GM12878 (cell line): ENCODE data around the gene KIF2A. TPM values are rescaled to one million over a fixed set of nuclear protein-coding genes. Genes with fewer than 3 reads are reported as not detected.

Experiments used
- ATF7 ChIP-seq: fragments of 450-650 bp; IDR thresholded peaks from 2 replicates; pipeline ENCODE4 v1.6.1; 2016; ENCODE audit warnings: low read depth, mild to moderate bottlenecking
- BMI1 ChIP-seq: fragments of 450-650 bp; IDR thresholded peaks from 2 replicates; pipeline ENCODE4 v1.6.1; 2016; ENCODE audit warnings: mild to moderate bottlenecking, moderate library complexity, borderline replicate concordance
- CHD1 ChIP-seq: IDR thresholded peaks from 2 replicates; pipeline ENCODE4 v1.6.1; 2012; ENCODE audit warnings: low read depth, low read length, improper control_type of control experiment
- EZH2 ChIP-seq: IDR thresholded peaks from 2 replicates; pipeline ENCODE4 v1.6.1; 2012; ENCODE audit warnings: low read depth, mild to moderate bottlenecking, control low read depth, inconsistent platforms, low read length, borderline replicate concordance; ENCODE audit not compliant: control insufficient read depth
- IKZF1 ChIP-seq: fragments of 450-650 bp; conservative IDR thresholded peaks from 2 replicates; pipeline ENCODE4 v1.6.1; 2017; ENCODE audit warnings: antibody characterized with exemption, mild to moderate bottlenecking
- KAT2A ChIP-seq: conservative IDR thresholded peaks from 2 replicates; pipeline ENCODE4 v1.6.1; 2011; ENCODE audit warnings: low read depth, low read length; ENCODE audit not compliant: control insufficient read depth
- LARP7 ChIP-seq: fragments of 450-650 bp; IDR thresholded peaks from 2 replicates; pipeline ENCODE4 v1.6.1; 2017; ENCODE audit warnings: mild to moderate bottlenecking
- MEF2A ChIP-seq: IDR thresholded peaks from 2 replicates; pipeline ENCODE4 v1.6.1; 2011; ENCODE audit warnings: low read depth, mild to moderate bottlenecking, low read length, moderate library complexity; ENCODE audit not compliant: insufficient read depth
- MEF2B ChIP-seq: fragments of 450-650 bp; IDR thresholded peaks from 2 replicates; pipeline ENCODE4 v1.6.1; 2018; ENCODE audit warnings: mild to moderate bottlenecking, moderate library complexity; ENCODE audit not compliant: partially characterized antibody, poor library complexity, severe bottlenecking
- POLR2AphosphoS2 ChIP-seq: IDR thresholded peaks from 2 replicates; pipeline ENCODE4 v1.6.1; 2011; ENCODE audit warnings: low read depth, mild to moderate bottlenecking, low read length, improper control_type of control experiment, moderate library complexity
- POLR2AphosphoS5 ChIP-seq: IDR thresholded peaks from 2 replicates; pipeline ENCODE4 v1.6.1; 2011; ENCODE audit warnings: mild to moderate bottlenecking, low read length, inconsistent platforms
- RBBP5 ChIP-seq: fragments of 200-600 bp; sonication (generic); conservative IDR thresholded peaks from 2 replicates; pipeline ENCODE4 v1.6.1; 2016
- RELA ChIP-seq: fragments of 450-650 bp; IDR thresholded peaks from 2 replicates; pipeline ENCODE4 v1.8.0; 2014; ENCODE audit warnings: borderline replicate concordance; ENCODE audit not compliant: partially characterized antibody
- RUNX3 ChIP-seq: IDR thresholded peaks from 2 replicates; pipeline ENCODE4 v1.6.1; 2012; ENCODE audit warnings: low read length, inconsistent platforms
- SPI1 ChIP-seq: IDR thresholded peaks from 2 replicates; pipeline ENCODE4 v1.6.1; 2011; ENCODE audit warnings: low read depth, mild to moderate bottlenecking, low read length, moderate library complexity, borderline replicate concordance; ENCODE audit not compliant: insufficient read depth
- SUZ12 ChIP-seq: fragments of 200-600 bp; sonication (generic); IDR thresholded peaks from one replicate; pipeline ENCODE4 v1.6.1; 2018; ENCODE audit warnings: antibody characterized with exemption, mild to moderate bottlenecking; ENCODE audit not compliant: unreplicated experiment
- YY1 ChIP-seq: IDR thresholded peaks from 2 replicates; pipeline ENCODE4 v1.6.1; 2011; ENCODE audit warnings: low read depth, mild to moderate bottlenecking, low read length
- ZBED1 ChIP-seq: IDR thresholded peaks from 2 replicates; pipeline ENCODE4 v1.6.1; 2016; ENCODE audit warnings: borderline replicate concordance
- ZNF24 ChIP-seq: fragments of 450-650 bp; IDR thresholded peaks from 2 replicates; pipeline ENCODE4 v1.6.1; 2017; ENCODE audit warnings: antibody characterized with exemption, mild to moderate bottlenecking
- ZNF384 ChIP-seq: IDR thresholded peaks from 2 replicates; pipeline ENCODE4 v1.6.1; 2012; ENCODE audit warnings: low read depth, mild to moderate bottlenecking, low read length, improper control_type of control experiment, borderline replicate concordance
- ZZZ3 ChIP-seq: IDR thresholded peaks from 2 replicates; pipeline ENCODE4 v1.6.1; 2011; ENCODE audit warnings: low read depth; ENCODE audit not compliant: control insufficient read depth, insufficient read length
- polyA plus RNA-seq, 11 experiments: library from polyadenylated mRNA; depleted of rRNA in 4 of 11; unstranded in 6 of 11; stranded (reverse) in 5 of 11; fragments of >200 nt; fragmentation: Nextera tagmentation in 4 of 11; fragmentation: Illumina TruSeq in 1 of 11; extraction: Ambion mirVana in 4 of 11; extraction: Trizol in 1 of 11; gene quantifications; 1 replicate in 1 of 11; 2 replicates in 10 of 11; pipeline versions ENCODE4 v1.2.1 to v1.2.3, GENCODE V29; 2011 to 2016; ENCODE audit warnings: inconsistent platforms in 2 of 11, missing spikeins in 2 of 11, low read depth in 1 of 11
- total RNA-seq, 4 experiments: library from RNA; depleted of rRNA in 3 of 4; stranded (reverse); fragments of >200 nt in 3 of 4; fragmentation: Illumina TruSeq in 1 of 4; extraction: Trizol in 1 of 4; gene quantifications; 2 replicates each; pipeline versions ENCODE4 v1.2.1 to v1.2.3, GENCODE V29; 2013 to 2021
- TF ChIP-seq, protein P1 (sequence below): fragments of 450-650 bp; IDR thresholded peaks from 2 replicates; pipeline ENCODE4 v1.6.1; 2017; ENCODE audit warnings: mild to moderate bottlenecking, moderate library complexity
- TF ChIP-seq, protein P2 (sequence below): IDR thresholded peaks from 2 replicates; pipeline ENCODE4 v1.6.1; 2011; ENCODE audit warnings: borderline replicate concordance, low read depth, mild to moderate bottlenecking, moderate library complexity, low read length; ENCODE audit not compliant: insufficient read depth, poor library complexity, severe bottlenecking
- TF ChIP-seq, protein P3 (sequence below): IDR thresholded peaks from 2 replicates; pipeline ENCODE4 v1.6.1; 2012; ENCODE audit warnings: low read length, inconsistent platforms

Gene KIF2A
- total and polyA plus RNA-seq, 10 of the 15 experiments (the other 5 are each of a cell fraction or from before 2014, with no cell fraction given) = 35.9 to 124 (median 80.1) TPM

DNA sequence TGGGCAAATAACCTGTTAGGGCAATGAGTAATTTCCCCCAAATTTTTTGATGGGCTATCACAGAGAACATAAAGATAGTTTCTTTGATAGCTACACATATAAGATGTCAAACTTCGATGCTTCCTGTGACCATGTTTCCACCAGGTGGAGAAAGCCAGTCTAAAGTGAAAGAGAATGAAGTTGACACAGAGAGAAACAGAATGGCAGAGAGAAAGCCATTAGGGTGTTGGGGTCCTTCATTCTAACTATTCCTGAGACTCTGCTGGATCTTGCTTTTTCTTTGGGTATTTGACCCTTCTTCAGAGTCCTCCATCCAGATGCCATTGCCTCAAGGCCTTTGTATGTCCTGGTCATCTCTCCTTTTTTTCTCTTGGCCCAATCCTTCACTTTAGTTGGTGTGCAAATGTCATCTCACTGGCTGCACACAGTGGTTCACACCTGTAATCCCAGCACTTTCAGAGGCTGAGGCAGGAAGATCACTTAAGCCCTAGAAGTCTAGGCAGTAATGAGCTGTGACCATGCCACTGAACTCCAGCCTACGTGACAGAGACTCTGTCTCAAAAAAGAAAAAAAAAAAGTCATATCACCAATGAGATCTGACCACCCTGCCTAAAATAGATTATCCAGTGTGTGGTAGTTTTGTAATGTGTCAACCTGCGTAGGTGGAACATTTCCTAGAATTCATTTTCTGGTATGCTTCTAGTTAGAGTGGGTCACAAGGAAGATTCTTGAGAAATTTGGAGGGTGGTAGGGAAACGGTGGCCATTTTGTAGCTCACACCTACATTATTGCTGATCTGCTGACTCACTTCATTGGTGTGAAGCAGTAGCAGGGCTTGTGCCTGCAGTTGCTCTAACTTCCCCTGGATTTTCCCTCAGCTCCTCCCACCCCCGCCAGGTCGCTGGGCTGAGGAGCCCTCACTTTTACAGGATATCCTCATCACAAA is 20.8 kb upstream of the KIF2A start (continued):
- TF ChIP-seq ZNF384 (peak; percentile 46; the same call in 1 of the 2 replicates), ZBED1 (peak; percentile 68; the same call in 1 of the 2 replicates), SUZ12 (no peak), ATF7 (peak; percentile 56; the same call in 1 of the 2 replicates), MEF2A (peak; percentile 100), CHD1 (no peak), SPI1 (no peak), KAT2A (no peak), BMI1 (peak; percentile 22; the same call in 1 of the 2 replicates), RUNX3 (peak; percentile 86), MEF2B (peak; percentile 89), IKZF1 (peak; percentile 96), RBBP5 (no peak), POLR2AphosphoS5 (no peak), ZZZ3 (no peak), RELA (peak; percentile 48), POLR2AphosphoS2 (no peak), LARP7 (no peak), YY1 (peak; percentile 93), ZNF24 (no peak), EZH2 (no peak)
- TF ChIP-seq, protein P1, sequence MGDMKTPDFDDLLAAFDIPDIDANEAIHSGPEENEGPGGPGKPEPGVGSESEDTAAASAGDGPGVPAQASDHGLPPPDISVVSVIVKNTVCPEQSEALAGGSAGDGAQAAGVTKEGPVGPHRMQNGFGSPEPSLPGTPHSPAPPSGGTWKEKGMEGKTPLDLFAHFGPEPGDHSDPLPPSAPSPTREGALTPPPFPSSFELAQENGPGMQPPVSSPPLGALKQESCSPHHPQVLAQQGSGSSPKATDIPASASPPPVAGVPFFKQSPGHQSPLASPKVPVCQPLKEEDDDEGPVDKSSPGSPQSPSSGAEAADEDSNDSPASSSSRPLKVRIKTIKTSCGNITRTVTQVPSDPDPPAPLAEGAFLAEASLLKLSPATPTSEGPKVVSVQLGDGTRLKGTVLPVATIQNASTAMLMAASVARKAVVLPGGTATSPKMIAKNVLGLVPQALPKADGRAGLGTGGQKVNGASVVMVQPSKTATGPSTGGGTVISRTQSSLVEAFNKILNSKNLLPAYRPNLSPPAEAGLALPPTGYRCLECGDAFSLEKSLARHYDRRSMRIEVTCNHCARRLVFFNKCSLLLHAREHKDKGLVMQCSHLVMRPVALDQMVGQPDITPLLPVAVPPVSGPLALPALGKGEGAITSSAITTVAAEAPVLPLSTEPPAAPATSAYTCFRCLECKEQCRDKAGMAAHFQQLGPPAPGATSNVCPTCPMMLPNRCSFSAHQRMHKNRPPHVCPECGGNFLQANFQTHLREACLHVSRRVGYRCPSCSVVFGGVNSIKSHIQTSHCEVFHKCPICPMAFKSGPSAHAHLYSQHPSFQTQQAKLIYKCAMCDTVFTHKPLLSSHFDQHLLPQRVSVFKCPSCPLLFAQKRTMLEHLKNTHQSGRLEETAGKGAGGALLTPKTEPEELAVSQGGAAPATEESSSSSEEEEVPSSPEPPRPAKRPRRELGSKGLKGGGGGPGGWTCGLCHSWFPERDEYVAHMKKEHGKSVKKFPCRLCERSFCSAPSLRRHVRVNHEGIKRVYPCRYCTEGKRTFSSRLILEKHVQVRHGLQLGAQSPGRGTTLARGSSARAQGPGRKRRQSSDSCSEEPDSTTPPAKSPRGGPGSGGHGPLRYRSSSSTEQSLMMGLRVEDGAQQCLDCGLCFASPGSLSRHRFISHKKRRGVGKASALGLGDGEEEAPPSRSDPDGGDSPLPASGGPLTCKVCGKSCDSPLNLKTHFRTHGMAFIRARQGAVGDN = no peak
- TF ChIP-seq, protein P2, sequence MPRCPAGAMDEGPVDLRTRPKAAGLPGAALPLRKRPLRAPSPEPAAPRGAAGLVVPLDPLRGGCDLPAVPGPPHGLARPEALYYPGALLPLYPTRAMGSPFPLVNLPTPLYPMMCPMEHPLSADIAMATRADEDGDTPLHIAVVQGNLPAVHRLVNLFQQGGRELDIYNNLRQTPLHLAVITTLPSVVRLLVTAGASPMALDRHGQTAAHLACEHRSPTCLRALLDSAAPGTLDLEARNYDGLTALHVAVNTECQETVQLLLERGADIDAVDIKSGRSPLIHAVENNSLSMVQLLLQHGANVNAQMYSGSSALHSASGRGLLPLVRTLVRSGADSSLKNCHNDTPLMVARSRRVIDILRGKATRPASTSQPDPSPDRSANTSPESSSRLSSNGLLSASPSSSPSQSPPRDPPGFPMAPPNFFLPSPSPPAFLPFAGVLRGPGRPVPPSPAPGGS = no peak
- TF ChIP-seq, protein P3, sequence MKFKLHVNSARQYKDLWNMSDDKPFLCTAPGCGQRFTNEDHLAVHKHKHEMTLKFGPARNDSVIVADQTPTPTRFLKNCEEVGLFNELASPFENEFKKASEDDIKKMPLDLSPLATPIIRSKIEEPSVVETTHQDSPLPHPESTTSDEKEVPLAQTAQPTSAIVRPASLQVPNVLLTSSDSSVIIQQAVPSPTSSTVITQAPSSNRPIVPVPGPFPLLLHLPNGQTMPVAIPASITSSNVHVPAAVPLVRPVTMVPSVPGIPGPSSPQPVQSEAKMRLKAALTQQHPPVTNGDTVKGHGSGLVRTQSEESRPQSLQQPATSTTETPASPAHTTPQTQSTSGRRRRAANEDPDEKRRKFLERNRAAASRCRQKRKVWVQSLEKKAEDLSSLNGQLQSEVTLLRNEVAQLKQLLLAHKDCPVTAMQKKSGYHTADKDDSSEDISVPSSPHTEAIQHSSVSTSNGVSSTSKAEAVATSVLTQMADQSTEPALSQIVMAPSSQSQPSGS = peak; percentile 94
